GM18867 (cell line): ENCODE results near the gene MACROH2A1.

Source experiments
- ATAC-seq: cut with Tn5 transposase; IDR thresholded peaks from one replicate; pipeline ENCODE4 v1.9.1; 2021; ENCODE audit warnings: mild to moderate bottlenecking, moderate library complexity; ENCODE audit not compliant: unreplicated experiment

Gene MACROH2A1

GRCh38 chr5:135296900-135297816, 101.9 kb downstream of the MACROH2A1 start:
- ATAC-seq = no peak

- ATAC-seq = no peak
Measured at GRCh38 chr5:135295852-135296251, 103.2 kb downstream of the MACROH2A1 start.

GRCh38 chr5:135294793-135295192, 104.2 kb downstream of the MACROH2A1 start:
- no peak for ATAC-seq

DNA sequence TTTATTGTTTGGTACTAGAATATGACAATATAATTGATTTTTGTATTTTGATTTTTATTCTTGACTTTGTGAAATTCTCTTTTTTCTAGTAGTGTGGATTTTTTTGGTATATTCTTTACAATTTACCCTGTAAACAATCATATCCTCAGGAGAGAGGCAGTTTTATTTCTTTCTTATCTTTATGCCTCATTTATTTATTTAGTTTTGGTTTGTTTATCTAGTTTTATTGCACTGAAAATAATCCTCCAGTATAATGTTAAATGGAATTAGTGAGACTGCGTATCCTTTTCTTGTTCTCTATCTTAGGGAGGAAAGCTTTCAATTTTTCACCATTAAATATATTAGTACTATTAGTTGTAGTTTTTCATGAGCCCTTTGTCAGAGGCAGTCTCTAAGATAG, 109.4 kb downstream of the MACROH2A1 start:
- ATAC-seq = no peak

DNA sequence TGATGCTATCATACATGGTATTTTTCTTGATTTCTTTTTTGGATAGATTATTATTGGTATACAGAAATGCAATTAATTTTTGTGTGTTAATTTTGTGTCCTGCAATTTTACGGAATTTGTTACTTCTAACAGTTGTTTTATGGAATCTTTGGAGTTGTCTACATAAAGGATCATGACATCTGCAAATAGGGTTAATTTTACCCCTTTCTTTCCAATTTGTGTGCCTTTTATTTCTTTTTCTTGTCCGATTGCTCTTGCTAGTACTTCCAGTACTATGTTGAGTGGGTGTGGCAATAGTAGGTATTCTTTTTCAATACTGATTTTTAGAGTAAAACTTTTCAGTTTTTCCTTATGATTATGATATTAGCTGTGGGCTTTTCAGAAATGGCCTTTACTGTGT, 111.5 kb downstream of the MACROH2A1 start:
- ATAC-seq = no peak
